Sigmoid colon (tissue), 4 donors: ENCODE data around the gene TRIM66.

ENCODE experiments used
- POLR2A ChIP-seq, 2 donors: fragments of 450-650 bp; IDR thresholded peaks; one replicate each; pipeline ENCODE4 v1.6.1; 2016; ENCODE audit warnings: antibody characterized with exemption in 2 of 2, mild to moderate bottlenecking in 2 of 2, moderate library complexity in 2 of 2
- POLR2AphosphoS5 ChIP-seq, 4 donors: sonication (generic); formaldehyde crosslinking; IDR thresholded peaks; one replicate each; pipeline ENCODE4 v1.6.1; 2017; ENCODE audit warnings: antibody characterized with exemption in 4 of 4
- TF ChIP-seq, protein P1 (sequence below), 4 experiments: fragments of 450-650 bp in 3 of 4; fragments of 200-600 bp in 1 of 4; IDR thresholded peaks; one replicate each; pipeline ENCODE4 v1.5.1; 2016 to 2019; ENCODE audit warnings: antibody characterized with exemption in 4 of 4, mild to moderate bottlenecking in 3 of 4, moderate library complexity in 2 of 4

- TF ChIP-seq, protein P1, sequence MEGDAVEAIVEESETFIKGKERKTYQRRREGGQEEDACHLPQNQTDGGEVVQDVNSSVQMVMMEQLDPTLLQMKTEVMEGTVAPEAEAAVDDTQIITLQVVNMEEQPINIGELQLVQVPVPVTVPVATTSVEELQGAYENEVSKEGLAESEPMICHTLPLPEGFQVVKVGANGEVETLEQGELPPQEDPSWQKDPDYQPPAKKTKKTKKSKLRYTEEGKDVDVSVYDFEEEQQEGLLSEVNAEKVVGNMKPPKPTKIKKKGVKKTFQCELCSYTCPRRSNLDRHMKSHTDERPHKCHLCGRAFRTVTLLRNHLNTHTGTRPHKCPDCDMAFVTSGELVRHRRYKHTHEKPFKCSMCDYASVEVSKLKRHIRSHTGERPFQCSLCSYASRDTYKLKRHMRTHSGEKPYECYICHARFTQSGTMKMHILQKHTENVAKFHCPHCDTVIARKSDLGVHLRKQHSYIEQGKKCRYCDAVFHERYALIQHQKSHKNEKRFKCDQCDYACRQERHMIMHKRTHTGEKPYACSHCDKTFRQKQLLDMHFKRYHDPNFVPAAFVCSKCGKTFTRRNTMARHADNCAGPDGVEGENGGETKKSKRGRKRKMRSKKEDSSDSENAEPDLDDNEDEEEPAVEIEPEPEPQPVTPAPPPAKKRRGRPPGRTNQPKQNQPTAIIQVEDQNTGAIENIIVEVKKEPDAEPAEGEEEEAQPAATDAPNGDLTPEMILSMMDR (IDR thresholded peaks at IDR 0.05): no peak
- TF ChIP-seq POLR2AphosphoS5 (IDR thresholded peaks at IDR 0.05) (no peak), POLR2A (IDR thresholded peaks at IDR 0.05) (no peak)
These were observed 108.7 kb downstream of the TRIM66 start for GRCh38 chr11:8573777-8574176.
